COLO668 (cell line): ENCODE results near the gene NMBR.
A peak's percentile ranks its signal among the peaks of the same experiment; 100 is the strongest.
"Not testable (repeated sequence)": the region's sequence is repeated elsewhere in the genome, so short reads cannot be mapped to it uniquely, and the experiment has no call there.

Experiments
- DNase-seq: peaks from one replicate; lab custom pipeline; 2025; ENCODE audit not compliant: unreplicated experiment; lab: John Stamatoyannopoulos, UW

NMBR gene

DNA sequence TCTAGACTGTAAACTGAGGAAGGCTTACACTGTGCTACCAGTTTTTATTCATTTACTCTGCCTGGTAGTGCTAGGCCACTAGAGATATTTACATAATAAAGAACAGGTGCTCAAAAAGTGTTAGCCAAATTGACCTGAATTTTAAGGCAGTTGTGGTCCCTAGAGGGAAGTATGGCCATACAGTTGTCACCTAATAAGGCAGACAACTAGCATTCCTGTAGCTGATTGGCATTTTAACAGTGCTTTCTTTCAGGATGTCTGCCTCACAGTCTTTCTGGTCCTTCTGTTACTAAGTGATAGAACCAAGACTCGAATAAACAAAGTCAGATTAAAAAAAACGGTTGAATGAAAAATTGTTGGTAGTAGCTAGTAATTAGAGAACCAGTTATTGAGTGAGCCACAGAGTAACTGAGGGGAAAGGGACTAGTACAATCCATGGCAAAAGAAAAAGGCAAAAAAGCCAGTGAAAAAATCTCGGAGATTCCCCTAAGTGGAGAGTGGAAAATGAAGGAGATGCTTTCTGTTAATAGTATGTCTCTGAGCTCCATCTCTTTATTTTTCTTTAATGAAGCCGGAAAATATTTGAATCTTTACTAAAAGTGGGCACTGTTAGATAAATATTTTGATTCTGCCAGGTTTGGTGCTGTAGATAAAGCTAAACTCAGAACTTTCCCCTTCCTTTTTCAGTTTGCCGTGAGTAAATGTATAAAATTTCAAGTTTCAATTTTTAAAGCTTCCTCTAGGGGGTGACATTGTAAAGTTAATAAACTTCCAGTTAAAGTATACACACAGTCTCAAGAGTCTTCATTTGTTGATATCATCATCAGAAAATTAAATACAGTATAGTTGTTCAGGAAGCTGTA is 9.2 kb upstream of the NMBR start:
- DNase-seq = no peak

DNA sequence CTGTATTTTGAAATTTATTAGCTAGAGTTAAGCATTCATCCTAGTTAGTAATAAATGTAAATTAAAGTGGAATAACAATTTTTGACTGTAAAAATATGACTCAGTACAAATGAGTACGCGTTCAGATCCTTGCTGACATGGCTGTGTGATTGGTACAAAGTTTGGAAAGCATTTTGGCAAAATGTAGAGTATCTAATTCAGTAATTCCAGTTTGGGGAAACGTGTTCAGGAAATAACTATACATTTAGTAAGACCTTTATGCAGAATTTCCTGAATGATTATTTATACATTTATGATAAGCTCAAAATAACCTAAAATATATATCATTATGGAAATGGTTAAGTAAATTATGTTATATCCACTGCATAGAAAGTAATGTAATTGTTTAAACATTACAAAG is 8.2 kb upstream of the NMBR start:
- DNase-seq = no peak

DNA sequence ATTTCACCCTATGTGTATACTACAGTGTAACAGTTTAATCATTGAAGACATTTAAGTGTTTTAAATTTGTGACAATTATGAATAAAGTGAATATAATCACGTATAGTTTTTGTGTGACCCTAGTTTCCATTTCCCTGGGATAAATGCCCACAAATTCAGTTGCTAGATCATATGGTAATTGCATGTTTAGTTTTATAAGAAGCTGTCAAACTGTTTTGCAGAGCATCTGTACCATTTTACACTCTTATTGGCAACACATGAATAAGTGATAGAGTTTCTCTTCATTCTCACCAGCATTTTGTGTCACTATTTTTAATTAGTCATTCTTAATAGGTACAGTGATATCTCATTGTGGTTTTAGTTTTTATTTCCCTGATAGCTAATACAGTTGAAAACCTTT is 7.4 kb upstream of the NMBR start:
- no peak for DNase-seq

DNA sequence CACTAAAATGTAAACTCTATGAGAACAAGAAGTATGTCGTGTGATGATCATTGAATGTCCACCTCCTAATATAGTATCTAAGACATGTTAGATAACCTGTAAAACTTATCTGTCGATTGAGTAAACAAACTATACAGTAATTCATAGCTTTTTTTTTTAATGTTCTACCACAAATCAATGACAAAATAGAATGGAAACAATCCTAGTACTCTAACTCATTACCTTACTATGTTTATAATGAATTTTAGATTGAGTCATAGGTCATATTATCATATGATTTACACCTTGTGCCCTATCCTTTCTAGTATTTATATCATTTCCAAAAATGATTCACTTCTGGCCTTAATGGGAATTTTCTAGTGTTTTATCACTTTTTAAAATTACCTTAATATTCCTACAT is 6.3 kb upstream of the NMBR start:
- DNase-seq = no peak

DNA sequence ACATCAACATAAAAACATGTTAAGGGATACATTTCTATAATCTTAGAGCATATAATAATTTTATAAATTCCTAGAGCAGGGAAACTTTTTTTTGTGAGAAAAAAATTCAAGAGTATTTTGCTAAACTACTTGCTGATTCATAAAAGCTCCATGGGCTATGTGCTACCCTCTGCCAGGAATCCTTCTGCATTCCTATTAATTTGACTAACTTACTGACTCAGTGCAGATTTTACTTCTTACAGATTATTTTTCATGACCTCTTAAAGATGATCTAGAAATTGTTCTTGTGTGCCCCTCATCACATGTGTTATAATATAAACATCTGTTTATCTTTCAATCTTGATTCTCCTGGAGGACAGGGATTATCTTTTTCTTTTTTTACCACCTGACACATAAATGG is 5.8 kb upstream of the NMBR start:
- no peak for DNase-seq

DNA sequence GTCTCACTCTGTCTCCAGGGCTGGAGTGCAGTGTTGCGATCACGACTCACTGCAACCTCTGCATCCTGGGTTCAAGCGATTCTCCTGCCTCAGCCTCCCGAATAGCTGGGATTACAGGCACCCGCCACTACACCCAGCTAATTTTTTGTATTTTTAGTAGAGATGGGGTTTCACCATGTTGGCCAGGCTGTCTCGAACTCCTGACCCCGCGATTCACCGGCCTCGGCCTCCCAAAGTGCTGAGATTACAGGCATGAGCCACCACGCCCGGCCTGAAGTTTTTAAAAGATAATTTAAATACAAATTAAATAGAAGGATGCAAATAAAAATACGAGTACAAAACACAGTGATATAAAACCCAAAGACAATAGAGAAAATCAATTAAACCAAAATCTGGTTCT is 5.4 kb downstream of the NMBR start:
- DNase-seq = not testable (repeated sequence)

DNA sequence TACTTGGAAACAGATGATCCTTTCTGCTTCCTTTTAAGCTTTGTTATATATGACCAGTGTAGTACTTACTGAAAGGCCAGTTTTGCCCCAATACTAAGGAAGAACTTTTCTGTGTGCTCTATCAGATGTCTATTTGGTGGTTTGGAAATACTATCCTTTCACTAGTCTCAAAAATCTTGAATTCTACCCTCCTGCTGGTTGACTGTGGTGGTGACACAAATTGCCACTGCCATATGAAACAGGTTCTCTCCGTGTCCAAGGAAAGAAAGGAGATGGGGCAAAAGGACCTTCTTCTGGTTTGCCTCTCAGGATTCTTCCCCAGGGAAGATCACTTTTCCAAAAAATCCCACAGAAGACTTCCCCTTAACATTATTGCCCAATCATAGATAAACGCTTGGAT is 8.0 kb downstream of the NMBR start:
- no peak for DNase-seq

DNA sequence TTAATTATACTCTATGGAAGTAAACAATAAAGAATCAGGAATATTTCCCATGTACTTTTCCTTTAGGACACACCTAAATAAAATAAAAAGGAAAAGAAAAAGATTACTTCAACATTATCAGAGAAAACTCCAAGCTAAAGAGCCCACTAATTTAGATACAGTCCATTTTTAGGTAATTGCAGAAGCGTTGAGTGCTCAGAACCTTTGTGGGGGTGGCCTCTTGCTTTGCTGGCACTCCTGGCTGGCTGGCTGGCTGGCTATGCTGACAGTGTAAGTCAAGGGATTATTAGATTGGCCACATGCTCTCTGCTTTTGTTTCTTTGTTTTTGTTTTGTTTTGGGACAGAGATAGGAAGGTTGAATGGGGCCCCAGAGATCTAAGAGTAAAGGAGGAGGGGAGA is 14.3 kb downstream of the NMBR start, which contains the start of gene GJE1:
GJE1 (plus strand) TSS at position 301 of the 400 bp plus-strand sequence. CDS start 234 bp downstream, outside the sequence.
- no peak for DNase-seq

DNA sequence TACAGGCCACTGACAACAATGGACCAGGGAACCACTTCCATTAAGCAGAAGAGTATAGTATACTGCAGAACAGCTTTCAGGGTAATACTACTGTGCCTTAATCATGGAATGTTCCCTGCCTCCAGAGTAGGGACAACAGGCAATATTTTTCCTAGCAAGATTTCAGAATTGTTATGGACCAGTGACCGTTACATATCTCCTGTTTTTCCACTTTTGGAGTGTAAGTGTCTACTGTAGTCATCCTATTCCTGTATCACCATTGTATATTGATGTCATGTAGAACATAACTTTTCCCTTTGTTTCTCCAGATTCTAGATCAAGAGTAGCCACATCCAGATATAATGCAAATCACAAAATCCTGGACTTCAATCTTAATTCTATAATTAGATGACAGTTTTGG is 16.1 kb downstream of the NMBR start:
- DNase-seq = no peak

DNA sequence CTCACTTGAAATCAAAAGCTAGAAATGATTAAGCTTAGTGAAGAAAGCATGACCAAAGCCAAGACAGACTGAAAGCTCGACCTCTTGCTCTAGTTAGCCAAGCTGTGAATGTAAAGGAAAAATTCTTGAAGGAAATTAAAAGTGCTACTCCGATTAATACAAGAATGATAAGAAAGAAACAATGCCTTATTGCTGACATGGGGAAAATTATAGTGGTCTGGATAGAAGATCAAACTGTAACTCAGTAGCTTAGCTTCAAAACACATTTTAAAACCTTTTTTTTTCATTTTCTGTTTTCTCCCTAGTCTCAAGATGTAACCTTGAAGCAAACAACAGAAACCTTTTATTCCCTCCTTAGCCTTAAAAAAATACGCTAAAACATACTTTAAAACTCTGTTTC is 25.6 kb downstream of the NMBR start:
- no peak for DNase-seq

DNA sequence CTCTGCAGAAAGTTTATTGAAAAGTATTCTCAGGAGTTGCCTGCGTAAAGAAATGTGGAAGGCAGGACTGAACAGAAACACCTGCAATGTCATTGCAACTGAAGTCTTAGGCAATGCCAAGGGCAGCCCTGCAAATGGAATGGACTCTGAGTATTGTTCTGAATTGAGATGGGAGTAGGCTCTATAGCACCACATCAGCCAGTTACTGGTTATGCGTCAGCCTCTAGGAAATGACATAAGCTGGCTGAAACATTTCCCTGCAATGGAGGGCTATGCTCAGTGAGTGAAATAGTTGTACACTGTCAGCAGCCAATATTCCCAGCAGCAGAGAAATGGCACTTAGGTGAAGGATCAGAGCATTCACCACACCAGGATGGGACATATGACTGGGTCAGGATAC is 28.0 kb downstream of the NMBR start:
- DNase-seq = no peak

DNA sequence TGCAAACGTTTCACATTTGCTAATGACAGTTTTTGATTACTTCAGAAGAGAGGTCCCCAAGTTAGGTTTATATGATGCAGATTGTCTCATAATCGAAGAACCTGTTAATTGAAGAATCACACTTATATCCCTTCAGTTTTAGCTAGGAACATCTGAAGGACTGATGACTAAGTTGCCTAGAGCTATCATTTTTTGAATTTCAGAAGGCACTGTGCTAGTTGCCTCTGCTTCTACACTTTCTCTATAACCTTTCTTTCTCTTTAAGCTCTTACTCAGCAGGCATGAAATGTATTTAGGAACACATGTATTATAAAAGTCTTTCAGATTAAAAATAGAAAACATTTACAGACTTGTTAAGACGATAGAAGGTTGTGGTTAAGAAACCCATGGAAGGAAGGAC is 28.6 kb downstream of the NMBR start:
- DNase-seq = no peak

DNA sequence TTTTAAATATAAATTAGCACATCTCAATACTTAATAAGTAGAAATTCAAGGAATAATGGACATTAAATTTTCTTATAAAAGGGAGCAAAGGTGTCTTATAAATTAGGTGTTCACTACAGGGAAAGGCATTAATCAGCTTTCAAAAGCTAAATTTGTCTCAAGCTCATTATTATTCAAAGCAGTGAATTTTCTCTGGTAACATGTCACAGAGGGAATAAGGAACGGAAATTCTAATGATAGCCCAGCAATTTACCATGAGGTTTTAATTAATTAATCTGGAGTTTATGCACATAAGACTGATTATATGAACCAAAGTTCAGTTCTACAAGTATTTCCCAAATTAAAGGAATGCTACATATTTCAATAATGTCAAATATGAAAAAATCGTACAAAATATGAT is 29.6 kb downstream of the NMBR start:
- no peak for DNase-seq

DNA sequence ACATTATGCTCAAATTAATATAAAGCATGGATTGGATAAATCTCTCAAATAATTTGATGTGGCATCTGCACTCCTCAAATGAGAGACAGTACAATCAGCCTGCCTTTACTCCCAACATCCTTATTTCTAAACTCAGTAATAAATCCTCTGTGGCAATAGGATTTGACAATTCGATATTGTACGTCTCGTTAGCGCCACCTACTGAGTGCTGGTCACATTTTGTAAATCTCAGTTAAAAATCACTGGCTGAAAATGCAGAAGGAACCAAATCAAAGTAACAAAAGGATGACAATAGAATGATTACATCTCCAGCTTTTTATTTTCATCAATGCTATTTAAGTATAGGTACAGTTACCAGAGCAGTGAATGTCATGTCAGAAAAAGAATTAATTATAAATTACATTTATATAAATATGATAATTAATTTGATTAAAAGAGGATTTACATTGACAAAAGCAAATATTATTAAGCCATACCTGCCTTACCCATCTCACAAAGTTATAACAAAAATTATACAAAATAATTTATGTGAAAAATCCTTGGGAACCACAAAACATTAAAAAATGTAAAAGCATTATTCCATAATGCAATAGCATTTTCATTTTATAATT is 34.4 kb downstream of the NMBR start:
- DNase-seq = peak; percentile 69

DNA sequence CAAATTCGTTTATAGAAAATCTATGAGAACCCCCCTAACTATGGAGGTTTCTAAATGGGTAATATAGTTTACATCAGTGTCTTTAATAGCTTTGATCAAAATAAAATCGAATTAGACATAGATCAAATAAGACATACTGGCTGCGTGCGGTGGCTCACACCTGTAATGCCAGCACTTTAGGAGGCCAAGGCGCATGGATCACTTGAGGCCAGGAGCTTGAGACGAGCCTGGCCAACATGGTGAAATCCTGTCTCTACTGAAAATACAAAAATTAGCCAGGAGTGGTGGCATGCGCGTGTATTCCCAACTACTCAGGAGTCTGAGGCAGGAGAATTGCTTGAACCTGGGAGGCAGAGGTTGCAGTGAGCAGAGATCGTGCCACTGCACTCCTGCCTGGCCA is 36.1 kb downstream of the NMBR start:
- not testable (repeated sequence) for DNase-seq

DNA sequence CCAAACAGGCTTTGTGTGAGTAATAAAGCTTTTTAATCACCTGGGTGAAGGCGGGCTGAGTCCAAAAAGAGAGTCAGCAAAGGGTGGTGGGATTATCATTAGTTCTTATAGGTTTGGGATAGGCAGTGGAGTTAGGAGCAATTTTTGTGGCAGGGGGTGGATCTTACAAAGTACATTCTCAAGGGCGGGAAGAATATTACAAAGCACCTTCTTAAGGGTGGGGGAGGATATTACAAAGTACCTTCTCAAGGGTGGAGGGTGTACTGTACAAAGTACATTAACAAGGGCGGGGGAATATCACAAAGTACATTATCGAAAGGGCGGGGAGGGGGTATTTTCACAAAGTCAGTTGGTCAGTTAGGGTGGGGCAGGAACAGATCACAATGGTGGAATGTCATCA is 42.1 kb downstream of the NMBR start:
- not testable (repeated sequence) for DNase-seq

DNA sequence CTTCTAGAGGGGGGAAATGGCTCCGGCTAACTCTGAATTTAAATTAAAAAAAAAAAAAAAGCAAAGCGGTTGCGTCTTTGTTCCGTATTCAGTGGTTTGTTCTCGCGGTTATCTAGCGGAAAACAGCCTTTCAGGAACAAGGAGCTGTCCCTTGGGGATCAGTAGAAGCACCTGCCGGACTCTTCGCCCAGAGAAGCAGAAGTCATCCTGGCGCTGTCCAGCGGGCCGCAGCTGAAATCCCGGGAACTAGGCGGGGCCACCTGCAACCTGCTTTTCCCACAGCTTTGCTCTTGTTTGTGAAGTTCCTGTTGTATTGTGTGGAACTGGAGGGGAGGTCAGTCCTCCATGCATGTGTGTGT is 58.1 kb downstream of the NMBR start:
- peak; percentile 35 for DNase-seq

DNA sequence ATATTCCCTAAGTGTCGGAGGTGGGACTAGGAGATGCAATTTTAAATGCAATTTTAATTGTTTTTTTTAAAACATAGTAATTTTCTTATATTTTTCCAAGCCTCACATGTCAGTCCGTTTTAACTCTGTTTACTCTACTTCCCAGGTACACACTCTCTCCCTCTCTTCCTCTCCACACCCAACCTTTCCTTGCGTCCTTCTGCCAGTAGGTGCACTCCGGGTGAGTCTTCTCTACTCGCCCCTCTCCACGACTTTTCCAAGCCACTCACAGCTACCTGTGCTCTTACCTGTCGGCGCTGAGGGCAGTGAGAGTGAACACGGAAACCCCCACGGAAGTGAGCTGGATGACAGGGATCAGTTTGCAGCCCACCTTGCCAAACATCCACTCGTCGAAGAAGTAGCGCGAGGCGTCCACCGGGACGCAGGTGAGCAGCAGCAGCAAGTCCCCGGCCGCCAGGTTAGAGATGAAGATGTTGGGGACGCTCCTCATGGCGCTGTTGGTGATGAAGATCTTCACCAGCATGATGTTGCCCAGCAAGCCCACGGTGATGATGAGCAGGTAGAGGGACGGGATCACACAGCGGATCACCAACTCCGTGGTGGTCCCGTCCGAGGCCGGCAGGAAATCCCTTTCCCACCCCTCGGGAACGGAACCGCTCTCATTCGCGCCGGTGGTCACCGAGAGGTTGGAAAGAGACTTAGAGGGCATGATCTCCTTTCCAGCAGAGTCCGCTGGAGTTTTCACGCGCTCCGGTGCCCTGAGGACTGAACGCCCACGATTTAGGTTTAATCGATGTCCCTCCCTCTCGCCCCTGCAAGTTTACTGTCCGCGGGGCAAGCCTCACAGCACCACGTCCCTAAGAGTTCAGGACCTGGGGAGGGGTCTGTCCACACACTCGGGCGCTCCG is 58.7 kb downstream of the NMBR start:
- peak; percentile 27 for DNase-seq

DNA sequence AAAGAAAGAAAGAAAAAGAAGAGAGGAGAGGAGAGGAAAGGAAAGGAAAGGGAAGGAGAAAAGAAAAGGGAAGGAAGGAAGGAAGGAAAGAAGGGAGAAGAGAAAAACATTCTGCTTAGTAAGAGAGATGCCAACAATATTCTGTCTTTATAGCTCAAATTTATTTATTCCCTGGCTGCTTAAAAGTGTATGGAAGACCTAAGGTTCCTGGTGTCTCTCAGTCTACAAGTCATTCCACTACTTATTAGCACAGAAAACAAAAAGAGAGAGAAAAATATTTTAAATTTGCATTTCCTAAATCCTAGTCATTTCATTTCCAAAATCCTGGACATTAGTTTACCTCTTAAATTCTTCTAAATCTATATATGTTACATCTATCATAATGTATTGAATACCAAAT is 67.8 kb downstream of the NMBR start:
- DNase-seq = no peak

DNA sequence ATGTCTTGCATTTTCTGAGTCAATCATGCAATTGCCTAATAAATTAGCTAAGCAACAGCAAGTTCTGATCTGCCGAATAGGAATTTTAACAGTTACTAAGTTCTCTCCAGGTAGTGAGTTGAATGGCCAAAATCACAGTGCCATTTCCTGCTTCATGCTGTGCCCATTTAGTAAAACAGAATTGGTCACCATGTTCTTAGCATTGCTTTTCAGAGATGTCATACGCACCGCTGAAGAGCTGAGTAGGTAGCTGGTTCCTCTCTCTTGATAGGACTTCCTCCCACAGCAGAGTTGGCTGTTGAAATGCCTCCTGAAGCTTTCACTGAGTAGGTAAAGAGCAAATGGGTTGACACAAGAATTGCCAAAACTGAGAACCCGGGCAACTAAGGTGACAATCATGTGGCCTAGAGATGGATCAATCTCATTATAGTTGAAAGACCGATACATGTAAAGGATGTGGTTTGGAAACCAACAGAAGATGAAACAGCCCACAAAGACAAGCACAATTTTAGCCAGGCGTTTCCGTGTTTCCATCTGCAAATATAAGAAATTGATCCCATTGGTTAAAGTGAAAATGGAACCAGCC is 71.3 kb downstream of the NMBR start:
- no peak for DNase-seq

DNA sequence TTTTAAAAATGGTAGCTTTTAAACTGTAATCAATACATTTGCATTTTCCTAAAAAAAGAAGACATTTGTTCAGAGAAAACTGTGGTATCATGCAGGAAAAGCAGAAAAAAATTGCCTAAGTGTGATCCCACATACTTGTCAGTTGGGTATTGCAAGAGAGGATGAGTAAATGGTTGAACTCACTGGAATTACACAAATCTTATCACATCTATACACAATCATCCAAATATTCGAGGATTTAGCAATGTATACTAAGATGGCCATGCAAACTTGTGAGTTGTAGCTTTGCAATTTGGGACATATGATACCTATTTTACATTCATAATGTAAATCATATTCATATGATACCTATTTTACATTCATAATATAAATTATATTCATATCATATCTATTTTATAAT is 72.4 kb downstream of the NMBR start:
- DNase-seq = no peak
